GM12878 (cell line): Measurements from ENCODE around the gene BRINP2. TPM values are rescaled to one million over a fixed set of nuclear protein-coding genes. Genes with fewer than 3 reads are reported as not detected.

Experiments
- JUND ChIP-seq: IDR thresholded peaks from 2 replicates; pipeline ENCODE4 v1.6.1; 2012; ENCODE audit warnings: low read depth, mild to moderate bottlenecking, low read length, improper control_type of control experiment, moderate library complexity
- MTA2 ChIP-seq: fragments of 450-650 bp; IDR thresholded peaks from 2 replicates; pipeline ENCODE4 v1.6.1; 2016; ENCODE audit warnings: low read depth, mild to moderate bottlenecking, moderate library complexity
- NR2F1 ChIP-seq: fragments of 450-650 bp; conservative IDR thresholded peaks from 2 replicates; pipeline ENCODE4 v1.6.1; 2017; ENCODE audit warnings: mild to moderate bottlenecking
- POLR2AphosphoS2 ChIP-seq: IDR thresholded peaks from 2 replicates; pipeline ENCODE4 v1.6.1; 2011; ENCODE audit warnings: low read depth, mild to moderate bottlenecking, low read length, improper control_type of control experiment, moderate library complexity
- POLR2AphosphoS5 ChIP-seq: IDR thresholded peaks from 2 replicates; pipeline ENCODE4 v1.6.1; 2011; ENCODE audit warnings: mild to moderate bottlenecking, low read length, inconsistent platforms
- SIN3A ChIP-seq: IDR thresholded peaks from 2 replicates; pipeline ENCODE4 v1.6.1; 2012; ENCODE audit warnings: low read depth, low read length, improper control_type of control experiment
- SUPT20H ChIP-seq: IDR thresholded peaks from 2 replicates; pipeline ENCODE4 v1.6.1; 2011; ENCODE audit warnings: low read depth, mild to moderate bottlenecking, low read length, moderate library complexity, borderline replicate concordance; ENCODE audit not compliant: control insufficient read depth
- TCF12 ChIP-seq: IDR thresholded peaks from 2 replicates; pipeline ENCODE4 v1.6.1; 2011; ENCODE audit warnings: low read depth, mild to moderate bottlenecking, low read length
- ZNF24 ChIP-seq: fragments of 450-650 bp; IDR thresholded peaks from 2 replicates; pipeline ENCODE4 v1.6.1; 2017; ENCODE audit warnings: antibody characterized with exemption, mild to moderate bottlenecking
- ZSCAN29 ChIP-seq: fragments of 450-650 bp; IDR thresholded peaks from 2 replicates; pipeline ENCODE4 v1.6.1; 2017; ENCODE audit warnings: mild to moderate bottlenecking, moderate library complexity
- polyA plus RNA-seq, 11 experiments: library from polyadenylated mRNA; depleted of rRNA in 4 of 11; unstranded in 6 of 11; stranded (reverse) in 5 of 11; fragments of >200 nt; fragmentation: Nextera tagmentation in 4 of 11; fragmentation: Illumina TruSeq in 1 of 11; extraction: Ambion mirVana in 4 of 11; extraction: Trizol in 1 of 11; gene quantifications; 1 replicate in 1 of 11; 2 replicates in 10 of 11; pipeline versions ENCODE4 v1.2.1 to v1.2.3, GENCODE V29; 2011 to 2016; ENCODE audit warnings: inconsistent platforms in 2 of 11, missing spikeins in 2 of 11, low read depth in 1 of 11
- total RNA-seq, 4 experiments: library from RNA; depleted of rRNA in 3 of 4; stranded (reverse); fragments of >200 nt in 3 of 4; fragmentation: Illumina TruSeq in 1 of 4; extraction: Trizol in 1 of 4; gene quantifications; 2 replicates each; pipeline versions ENCODE4 v1.2.1 to v1.2.3, GENCODE V29; 2013 to 2021
- TF ChIP-seq, protein P1 (sequence below): fragments of 450-650 bp; IDR thresholded peaks from 2 replicates; pipeline ENCODE4 v1.6.1; 2017; ENCODE audit warnings: antibody characterized with exemption, mild to moderate bottlenecking, moderate library complexity
- TF ChIP-seq, protein P2 (sequence below): IDR thresholded peaks from 2 replicates; pipeline ENCODE4 v1.6.1; 2011; ENCODE audit warnings: low read depth, mild to moderate bottlenecking, low read length, moderate library complexity, borderline replicate concordance; ENCODE audit errors: extremely low read depth
- TF ChIP-seq, protein P3 (sequence below): fragments of 450-650 bp; formaldehyde crosslinking; IDR thresholded peaks from 2 replicates; pipeline ENCODE4 v1.5.0; 2022; ENCODE audit warnings: mild to moderate bottlenecking, missing genetic modification characterization

Gene BRINP2
- total and polyA plus RNA-seq, 10 of the 15 experiments (the other 5 are each of a cell fraction or from before 2014, with no cell fraction given) = 0.03 TPM; not detected in 9

DNA sequence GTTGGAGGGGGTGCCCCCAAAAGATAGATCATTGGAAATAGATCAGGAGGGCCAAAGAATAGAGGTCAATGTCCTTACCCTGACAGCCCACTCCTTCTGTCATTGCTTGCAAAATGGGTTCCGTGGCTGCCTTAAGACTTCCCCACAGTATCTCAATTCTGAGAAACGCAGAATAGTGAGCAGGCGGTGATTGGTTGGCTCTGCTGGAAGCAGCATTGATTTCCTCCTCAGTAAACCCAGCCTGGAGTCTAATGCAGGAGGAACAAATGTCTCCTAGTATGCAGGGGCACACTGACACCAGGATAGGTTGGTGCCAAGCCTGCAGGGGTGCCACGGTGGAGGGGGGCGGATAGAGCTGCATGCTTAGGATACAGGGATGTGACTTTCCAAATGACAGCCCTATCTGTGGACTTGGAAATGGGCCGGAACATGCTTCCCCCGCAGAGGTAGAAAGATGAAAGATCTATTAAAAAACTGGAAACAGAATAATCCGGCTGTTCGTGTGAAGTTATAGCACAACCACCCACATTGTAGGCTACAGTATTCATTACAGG lies 76.9 kb downstream of the BRINP2 start (continued):
- TF ChIP-seq, protein P1, sequence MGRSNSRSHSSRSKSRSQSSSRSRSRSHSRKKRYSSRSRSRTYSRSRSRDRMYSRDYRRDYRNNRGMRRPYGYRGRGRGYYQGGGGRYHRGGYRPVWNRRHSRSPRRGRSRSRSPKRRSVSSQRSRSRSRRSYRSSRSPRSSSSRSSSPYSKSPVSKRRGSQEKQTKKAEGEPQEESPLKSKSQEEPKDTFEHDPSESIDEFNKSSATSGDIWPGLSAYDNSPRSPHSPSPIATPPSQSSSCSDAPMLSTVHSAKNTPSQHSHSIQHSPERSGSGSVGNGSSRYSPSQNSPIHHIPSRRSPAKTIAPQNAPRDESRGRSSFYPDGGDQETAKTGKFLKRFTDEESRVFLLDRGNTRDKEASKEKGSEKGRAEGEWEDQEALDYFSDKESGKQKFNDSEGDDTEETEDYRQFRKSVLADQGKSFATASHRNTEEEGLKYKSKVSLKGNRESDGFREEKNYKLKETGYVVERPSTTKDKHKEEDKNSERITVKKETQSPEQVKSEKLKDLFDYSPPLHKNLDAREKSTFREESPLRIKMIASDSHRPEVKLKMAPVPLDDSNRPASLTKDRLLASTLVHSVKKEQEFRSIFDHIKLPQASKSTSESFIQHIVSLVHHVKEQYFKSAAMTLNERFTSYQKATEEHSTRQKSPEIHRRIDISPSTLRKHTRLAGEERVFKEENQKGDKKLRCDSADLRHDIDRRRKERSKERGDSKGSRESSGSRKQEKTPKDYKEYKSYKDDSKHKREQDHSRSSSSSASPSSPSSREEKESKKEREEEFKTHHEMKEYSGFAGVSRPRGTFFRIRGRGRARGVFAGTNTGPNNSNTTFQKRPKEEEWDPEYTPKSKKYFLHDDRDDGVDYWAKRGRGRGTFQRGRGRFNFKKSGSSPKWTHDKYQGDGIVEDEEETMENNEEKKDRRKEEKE = no peak
- TF ChIP-seq SUPT20H (no peak), TCF12 (no peak), JUND (no peak), MTA2 (no peak), ZSCAN29 (no peak), SIN3A (no peak), POLR2AphosphoS5 (no peak), ZNF24 (no peak), NR2F1 (no peak), POLR2AphosphoS2 (no peak)
- TF ChIP-seq, protein P2, sequence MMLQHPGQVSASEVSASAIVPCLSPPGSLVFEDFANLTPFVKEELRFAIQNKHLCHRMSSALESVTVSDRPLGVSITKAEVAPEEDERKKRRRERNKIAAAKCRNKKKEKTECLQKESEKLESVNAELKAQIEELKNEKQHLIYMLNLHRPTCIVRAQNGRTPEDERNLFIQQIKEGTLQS = no peak
- TF ChIP-seq, protein P3, sequence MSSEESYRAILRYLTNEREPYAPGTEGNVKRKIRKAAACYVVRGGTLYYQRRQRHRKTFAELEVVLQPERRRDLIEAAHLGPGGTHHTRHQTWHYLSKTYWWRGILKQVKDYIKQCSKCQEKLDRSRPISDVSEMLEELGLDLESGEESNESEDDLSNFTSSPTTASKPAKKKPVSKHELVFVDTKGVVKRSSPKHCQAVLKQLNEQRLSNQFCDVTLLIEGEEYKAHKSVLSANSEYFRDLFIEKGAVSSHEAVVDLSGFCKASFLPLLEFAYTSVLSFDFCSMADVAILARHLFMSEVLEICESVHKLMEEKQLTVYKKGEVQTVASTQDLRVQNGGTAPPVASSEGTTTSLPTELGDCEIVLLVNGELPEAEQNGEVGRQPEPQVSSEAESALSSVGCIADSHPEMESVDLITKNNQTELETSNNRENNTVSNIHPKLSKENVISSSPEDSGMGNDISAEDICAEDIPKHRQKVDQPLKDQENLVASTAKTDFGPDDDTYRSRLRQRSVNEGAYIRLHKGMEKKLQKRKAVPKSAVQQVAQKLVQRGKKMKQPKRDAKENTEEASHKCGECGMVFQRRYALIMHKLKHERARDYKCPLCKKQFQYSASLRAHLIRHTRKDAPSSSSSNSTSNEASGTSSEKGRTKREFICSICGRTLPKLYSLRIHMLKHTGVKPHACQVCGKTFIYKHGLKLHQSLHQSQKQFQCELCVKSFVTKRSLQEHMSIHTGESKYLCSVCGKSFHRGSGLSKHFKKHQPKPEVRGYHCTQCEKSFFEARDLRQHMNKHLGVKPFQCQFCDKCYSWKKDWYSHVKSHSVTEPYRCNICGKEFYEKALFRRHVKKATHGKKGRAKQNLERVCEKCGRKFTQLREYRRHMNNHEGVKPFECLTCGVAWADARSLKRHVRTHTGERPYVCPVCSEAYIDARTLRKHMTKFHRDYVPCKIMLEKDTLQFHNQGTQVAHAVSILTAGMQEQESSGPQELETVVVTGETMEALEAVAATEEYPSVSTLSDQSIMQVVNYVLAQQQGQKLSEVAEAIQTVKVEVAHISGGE (CRISPR knock-in tag) = no peak
